Right lobe of liver (tissue), 4 donors: ENCODE measurements around the gene MOB4.

ENCODE experiments used
- POLR2A ChIP-seq: fragments of 450-650 bp; IDR thresholded peaks from one replicate; pipeline ENCODE4 v1.6.1; 2017; ENCODE audit warnings: antibody characterized with exemption, mild to moderate bottlenecking
- TF ChIP-seq, protein P1 (sequence below), 4 donors: fragments of 200-600 bp in 3 of 4; fragments of 450-650 bp in 1 of 4; IDR thresholded peaks; one replicate each; pipeline versions ENCODE4 v1.5.1 to v1.8.0; 2016 to 2022; ENCODE audit warnings: antibody characterized with exemption in 4 of 4, mild to moderate bottlenecking in 2 of 4
- donor health status: DM: no; HTN: no; CAD: no.
- donor health status: DM: no; HTN: no; CAD: no.
- donor health status: DM: no; HTN: yes; CAD: no.

DNA sequence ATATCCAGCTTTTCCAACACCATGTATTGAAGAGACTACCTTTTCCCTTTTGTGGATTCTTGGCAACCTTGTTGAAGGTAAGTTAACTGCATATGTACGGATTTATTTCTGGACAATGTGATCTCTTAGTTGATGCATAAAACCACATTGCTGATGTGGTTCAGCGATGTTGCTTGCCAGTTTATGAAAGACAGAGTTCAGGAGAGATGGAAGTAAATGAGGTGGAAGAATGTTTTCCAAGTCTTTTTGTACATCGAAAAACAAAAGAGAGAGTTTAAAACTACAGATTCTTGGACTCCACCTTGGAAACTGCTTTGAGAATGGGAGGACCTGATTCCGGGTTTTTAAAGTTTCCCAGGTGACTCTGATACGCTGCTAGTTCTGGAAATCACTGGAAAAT, 43.8 kb downstream of the MOB4 start:
- TF ChIP-seq POLR2A, result no peak
- TF ChIP-seq, protein P1, sequence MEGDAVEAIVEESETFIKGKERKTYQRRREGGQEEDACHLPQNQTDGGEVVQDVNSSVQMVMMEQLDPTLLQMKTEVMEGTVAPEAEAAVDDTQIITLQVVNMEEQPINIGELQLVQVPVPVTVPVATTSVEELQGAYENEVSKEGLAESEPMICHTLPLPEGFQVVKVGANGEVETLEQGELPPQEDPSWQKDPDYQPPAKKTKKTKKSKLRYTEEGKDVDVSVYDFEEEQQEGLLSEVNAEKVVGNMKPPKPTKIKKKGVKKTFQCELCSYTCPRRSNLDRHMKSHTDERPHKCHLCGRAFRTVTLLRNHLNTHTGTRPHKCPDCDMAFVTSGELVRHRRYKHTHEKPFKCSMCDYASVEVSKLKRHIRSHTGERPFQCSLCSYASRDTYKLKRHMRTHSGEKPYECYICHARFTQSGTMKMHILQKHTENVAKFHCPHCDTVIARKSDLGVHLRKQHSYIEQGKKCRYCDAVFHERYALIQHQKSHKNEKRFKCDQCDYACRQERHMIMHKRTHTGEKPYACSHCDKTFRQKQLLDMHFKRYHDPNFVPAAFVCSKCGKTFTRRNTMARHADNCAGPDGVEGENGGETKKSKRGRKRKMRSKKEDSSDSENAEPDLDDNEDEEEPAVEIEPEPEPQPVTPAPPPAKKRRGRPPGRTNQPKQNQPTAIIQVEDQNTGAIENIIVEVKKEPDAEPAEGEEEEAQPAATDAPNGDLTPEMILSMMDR (IDR thresholded peaks at IDR 0.05), result no peak
